Glomerular endothelial cell (primary cell): ENCODE measurements around the gene HIP1R. TPM values are rescaled to one million over a fixed set of nuclear protein-coding genes. Genes with fewer than 3 reads are reported as not detected.
"Not testable (repeated sequence)": the region's sequence is repeated elsewhere in the genome, so short reads cannot be mapped to it uniquely, and the experiment has no call there.

Experiments
- DNase-seq: peaks from one replicate; pipeline ENCODE4 v3.0.0-alpha.2; 2011; ENCODE audit warnings: low read depth, low spot score; ENCODE audit errors: extremely low read depth
- total RNA-seq: library from RNA; depleted of rRNA; stranded (reverse); fragments of >200 nt; gene quantifications from 2 replicates; pipeline ENCODE4 v1.2.3, GENCODE V29; 2015

Gene HIP1R
- total RNA-seq, 1 donor from 2014 or later: 143 TPM

DNA sequence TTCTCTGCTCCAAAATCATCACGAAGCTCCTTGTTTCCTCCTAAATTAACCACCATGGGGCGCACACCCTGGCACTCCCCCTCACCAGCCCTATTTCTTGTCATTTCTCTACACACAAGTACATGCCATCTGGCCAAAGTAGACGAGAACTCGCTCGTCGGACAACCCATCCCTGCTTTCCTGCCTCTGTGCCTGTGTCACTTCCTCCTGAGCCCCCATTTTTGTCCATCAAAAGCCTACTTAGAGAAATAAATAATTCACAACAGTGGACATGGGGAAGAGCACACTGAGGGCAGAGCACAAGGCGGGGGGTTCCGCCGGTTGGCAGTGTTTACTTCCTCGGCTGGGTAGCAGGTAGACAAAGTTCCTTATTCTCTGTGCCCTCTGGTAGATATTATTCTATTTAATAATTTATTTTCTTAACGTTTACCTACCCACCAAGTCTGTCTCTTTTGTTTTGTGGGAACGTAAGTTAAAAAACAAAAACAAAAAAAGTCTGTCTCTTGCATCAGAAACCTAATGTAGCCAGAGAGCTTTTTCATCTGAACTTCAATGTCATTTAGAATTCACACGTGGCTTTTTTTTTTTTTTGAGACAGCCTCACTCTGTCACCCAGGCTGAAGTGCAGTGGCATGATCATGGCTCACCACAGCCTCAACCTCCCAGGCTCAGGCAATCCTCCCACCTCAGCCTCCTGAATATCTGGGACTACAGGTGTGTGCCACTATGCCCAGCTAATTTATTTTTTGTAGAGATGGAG lies 54.7 kb downstream of the HIP1R start:
- no peak for DNase-seq

DNA sequence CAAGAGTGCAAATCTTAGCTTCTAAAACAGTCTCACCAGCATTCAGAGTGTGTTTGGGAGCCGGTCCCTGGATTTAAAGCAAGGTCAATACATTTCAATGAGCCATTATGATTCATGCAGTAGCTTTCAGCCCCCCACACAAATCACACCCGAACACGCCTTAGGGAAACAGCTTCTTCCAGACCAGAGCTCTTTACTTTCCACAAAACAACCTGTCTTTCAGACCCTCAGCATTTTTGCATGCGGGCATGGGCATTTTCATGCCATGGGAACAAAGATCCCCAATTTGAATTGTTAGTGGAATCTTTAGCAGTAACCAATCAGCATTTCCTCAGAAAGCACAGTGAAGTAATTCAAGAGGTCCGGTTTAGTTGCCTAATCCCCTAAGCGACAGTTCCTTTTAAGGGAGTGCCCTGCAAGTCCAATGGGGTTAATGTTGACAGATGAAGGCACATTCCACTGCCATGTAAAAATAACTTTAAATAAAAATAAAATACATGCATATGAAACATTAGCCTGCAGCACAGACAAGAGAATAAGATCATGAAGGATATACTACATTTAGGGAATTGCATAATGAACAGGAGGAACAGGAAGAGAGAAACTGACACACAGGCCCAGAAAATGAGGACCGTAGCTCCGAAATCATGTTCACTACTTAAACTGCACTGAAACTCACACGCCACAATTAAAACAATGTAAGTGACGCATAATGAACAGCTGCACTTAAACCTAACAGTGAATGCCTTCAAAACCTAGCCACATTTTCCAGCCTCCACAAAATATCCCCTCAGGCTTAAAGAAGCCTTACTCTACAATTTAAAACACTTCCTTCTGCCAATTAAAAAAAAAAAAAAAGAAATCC lies 56.6 kb downstream of the HIP1R start:
- DNase-seq: no peak

DNA sequence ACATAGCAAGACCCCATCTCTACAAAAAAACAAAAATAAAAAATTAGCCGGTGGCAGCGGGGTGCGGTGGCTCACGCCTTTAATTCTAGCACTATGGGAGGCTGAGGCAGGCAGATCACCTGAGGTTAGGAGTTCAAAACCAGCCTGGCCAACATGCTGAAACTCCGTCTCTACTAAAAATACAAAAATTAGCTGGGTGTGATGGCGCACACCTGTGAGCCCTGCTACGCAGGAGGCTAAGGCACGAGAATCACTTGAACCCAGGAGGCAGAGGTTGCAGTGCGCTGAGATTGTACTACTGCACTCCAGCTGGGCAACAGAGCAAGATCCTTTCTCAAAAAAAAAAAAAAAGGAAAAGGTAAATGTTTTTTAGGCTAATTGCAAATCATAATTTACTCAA lies 57.5 kb downstream of the HIP1R start:
- DNase-seq: not testable (repeated sequence)

DNA sequence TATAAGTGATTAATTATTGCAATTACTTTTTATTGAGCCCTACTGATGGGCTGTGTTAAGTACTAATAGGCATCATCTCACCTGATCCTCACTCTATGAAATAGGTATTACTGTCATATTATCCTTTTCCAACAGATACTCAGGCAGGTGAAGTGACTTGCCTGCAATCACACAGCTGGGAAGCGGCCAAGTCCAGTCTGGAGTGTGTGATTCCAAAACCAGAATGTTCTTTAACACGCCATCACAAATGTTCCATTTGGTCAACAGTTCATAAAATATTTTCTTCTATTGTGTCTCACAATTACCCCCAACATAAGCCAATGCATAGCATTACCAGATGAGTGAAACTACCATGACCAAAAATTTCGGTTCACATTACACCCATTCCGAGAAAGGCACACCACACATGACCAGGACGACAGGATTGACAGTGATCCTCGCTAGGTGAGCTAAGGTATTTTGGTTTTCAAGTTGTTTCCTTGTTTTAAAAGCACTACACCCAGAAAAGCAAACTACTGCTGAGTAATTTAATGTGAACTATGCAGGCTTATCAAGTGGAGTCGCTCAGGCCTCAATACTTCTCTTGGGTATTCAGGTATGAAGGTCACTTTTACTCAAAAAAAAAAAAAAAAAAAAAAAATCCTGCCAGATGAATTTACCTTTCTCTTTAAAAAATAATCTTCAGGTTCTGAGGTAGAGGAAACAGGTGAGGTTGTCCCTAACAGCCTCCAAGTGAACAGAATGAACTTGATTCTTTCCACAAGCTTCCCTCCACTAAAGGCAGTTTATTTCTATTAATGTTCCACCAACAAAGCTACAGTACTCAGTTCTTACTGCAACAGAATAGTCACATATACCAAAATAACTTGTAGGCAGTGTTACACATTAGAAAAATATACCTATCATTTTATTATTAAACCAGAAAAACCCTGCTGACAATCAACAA lies 58.2 kb downstream of the HIP1R start:
- no peak for DNase-seq

DNA sequence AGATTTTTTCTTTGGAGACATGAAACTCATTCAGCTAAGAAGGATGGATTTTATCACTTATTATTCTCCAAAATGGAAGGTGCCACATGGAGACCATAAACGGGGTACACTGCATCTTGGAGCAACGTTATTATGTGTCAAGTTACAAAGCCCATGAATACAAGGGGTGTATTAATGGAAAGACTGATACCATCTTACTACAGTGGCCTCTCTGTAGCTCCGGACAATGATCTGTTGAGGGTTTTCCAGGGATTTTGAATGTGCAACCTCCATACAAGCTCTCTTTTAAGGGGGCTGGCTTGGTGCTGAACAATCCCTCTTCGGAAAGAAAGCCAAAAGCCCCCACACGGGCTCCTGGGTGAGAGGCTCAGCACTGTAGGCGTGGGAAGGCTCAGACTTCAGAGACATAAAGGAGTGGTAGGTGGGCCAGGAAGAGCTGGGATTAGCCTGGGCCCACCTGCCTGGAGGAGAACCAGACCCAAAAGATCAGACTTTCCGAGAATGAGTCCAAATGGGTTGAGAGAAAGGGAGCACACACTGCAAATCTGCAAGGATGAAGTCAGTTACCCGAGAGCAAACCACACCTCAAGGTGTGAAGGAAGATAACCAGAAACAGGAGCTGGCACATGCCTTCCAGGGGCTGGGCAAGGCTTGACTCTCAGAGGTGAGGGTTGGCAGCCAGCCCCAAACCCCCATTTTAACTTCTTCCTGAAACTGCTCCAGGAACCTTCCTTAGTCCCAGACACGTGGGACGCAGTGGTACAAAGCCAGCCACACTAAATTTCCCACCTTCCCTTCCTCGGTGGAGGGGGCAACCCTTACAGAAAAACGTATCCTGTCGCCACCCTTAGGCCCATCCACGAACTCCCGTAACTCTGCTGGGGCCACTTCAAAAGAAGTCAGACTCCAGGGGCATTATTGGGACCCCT lies 59.2 kb downstream of the HIP1R start:
- no peak for DNase-seq

DNA sequence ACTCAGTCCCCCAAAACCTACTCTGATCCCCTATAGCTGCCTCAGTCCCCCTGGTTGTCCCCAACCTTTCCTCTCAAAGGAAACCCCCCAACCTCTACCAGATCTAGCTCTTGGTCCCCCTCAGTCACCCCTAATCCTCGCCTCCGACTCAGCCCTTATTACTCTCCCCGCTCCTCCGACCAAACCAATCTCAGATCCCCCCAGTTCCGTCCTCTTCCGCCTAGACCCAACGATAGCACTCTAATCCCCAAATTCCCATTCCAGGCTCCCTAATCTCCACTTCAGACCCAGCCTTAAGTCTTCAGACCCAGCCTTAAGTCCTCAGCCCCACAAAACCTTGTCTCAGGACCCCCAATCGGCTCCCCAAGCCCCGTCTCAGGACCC lies 60.1 kb downstream of the HIP1R start:
- no peak for DNase-seq

DNA sequence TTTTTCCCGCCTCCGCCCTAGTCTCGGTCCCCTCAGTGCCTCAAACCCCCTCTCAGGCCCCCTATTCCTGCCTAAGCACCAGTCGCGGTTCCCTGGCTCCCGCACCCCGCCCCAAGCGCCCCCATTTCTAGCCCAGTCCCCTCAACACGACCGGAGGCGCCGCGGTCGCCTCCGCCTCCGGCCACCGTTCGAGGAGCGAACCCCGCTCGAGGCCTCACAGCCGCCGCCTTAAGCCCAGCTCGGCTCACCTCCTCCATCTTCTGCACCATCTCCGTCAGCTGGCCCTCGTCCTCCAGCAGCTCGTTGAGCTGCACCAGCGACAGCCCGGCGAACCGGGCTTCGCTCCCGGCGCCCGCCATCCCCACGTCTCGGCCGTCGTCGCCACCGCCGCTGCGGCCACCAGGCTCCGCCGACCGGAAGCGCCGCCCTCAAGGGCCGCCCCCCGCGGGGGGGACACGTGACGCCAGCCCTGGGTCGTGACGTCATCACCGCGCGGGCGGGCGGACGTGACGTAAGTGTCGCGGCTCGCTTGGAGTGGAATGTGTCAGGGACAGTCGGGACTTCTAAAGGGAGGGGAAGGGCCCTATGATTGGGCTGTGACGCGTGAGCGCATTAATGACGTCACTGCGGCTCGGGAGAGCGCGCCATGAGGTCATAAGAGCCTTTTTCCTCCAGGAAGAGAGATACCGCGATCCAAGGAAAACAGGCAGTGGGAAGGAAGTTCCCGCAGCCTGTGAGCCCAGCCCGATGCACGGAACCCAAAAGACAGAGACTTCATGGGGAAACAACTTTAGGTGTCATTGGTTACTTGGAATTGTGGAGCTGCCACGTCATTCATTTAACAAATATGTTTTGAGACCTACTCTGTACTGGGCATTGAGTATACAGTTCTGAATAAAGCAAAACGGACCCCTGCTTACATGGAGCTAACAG lies 60.7 kb downstream of the HIP1R start, which contains the start of gene VPS37B:
Gene VPS37B (minus strand): TSS at position 421 of the 933 bp plus-strand sequence. CDS start 62 bp downstream, at position 359.
- no peak for DNase-seq

DNA sequence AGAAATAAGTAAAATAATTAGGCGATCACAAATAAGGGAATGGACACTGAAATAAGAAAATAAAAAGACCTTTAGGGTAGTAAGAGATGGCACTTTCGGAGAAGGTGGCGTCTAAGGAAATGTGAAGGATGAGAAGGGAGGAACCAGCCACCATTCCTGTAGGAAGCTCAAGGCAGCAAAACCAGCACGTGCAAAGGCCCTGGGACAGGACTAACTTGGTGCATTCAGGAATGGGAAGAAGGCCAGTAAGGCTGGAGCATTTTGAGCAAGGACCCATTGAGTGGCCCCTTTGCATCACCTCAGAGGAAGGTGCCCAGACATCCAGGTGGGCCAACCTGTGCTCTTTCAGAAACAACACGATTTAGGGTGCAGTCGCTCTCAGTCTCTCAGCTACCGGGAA lies 61.4 kb downstream of the HIP1R start:
- DNase-seq: no peak

DNA sequence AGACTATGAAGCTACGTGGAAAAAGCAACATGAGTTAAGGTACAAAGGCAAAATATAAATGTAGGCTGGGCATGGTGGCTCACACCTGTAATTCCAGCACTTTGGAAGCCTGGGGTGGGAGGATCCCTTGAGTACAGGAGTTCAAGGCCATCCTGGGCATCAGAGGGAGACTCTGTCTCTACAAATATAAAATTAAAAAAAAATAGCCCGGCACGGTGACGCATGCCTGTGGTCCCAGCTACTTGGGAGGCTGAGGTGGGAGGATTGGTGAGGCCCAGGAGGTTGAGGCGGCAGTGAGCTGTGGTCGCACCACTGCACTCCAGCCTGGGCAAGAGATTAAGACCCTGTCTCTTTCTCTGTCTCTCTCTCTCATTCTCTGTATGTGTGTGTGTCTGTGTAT lies 64.6 kb downstream of the HIP1R start:
- no peak for DNase-seq

DNA sequence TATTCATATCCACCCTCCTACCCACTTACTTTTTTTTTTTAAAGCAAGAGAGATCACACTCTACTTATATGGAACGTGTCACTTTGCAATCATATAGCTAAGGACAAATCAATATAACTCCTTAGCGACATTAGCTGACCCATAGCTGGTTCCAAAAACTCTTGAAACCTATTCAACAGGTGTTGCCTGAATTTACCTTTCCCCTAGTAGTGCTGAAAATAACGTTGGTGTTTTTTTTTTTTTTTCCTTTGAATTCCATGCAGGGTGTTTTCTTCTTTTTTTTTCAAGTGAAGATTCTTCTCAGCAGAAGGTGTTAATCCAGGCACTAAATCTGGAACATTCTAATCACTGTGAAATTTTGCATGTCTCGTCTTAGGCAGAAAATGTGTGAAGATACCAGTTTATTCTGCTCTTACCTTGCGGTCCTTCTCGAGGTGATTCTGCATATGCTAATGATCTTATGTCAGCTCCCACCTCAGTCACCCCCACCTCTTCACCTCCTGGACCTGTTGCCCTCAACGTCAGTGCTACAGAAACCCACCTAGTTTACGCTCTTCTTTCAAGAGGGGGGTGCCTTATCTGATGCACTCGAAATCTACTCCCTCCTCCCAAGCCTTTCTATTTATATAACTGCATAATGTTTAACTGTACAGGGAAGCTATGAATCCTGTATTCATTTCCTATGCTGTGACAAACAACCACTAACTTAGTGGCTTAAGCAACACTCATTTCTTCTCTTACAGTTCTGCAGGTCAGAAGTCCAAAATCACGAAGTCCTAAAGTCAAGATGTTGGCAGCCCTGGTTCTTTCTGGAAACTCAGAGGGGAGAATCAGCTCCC lies 67.8 kb downstream of the HIP1R start:
- DNase-seq: no peak

DNA sequence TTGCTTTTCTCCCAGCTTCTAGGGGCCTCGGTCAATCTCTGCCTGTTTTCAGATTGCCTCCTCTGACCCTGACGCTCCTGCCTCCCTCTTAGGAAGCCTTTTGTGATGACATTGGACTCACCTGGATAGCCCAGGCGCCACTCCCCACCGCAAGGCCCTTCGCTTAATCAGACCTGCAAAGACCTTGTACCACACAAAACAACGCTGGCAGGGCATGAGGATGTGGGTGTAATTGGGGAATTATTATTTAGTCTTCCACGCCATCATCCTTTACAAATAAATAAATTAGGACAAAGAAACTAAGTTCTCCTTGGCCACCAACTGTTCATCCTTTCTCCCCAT lies 68.4 kb downstream of the HIP1R start:
- DNase-seq: no peak

DNA sequence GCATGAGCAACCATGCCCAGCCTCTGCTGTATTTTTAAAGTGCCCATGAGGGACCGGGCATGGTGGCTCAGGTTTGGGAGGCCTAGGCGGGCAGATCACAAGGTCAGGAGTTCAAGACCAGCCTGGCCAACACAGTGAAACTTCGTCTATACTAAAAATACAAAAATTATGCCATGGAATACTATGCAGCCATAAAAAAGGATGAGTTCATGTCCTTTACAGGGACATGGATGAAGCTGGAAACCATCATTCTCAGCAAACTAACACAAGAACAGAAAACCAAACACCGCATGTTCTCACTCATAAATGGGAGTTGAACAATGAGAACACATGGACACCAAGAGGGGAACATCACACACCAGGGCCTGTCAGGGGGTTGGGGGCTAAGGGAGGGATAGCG lies 70.0 kb downstream of the HIP1R start:
- DNase-seq: not testable (repeated sequence)

DNA sequence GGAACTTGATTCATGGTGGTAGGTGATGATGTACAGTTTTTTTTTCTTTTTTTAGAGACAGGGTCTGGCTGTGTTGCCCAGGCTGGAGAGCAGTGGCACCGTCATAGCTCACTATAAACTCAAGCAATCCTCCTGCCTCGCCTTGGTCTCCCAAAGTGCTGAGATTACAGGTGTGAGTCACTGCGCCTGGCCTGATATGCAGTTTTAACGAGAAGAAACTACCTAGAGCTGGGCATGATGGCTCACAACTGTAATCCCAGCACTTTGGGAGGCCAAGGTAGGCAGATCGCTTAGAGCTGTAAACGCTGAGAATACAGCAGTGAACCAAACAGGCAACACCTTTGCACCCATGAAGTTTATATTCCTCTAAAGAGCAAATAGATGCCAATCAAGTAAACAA lies 73.7 kb downstream of the HIP1R start:
- no peak for DNase-seq

DNA sequence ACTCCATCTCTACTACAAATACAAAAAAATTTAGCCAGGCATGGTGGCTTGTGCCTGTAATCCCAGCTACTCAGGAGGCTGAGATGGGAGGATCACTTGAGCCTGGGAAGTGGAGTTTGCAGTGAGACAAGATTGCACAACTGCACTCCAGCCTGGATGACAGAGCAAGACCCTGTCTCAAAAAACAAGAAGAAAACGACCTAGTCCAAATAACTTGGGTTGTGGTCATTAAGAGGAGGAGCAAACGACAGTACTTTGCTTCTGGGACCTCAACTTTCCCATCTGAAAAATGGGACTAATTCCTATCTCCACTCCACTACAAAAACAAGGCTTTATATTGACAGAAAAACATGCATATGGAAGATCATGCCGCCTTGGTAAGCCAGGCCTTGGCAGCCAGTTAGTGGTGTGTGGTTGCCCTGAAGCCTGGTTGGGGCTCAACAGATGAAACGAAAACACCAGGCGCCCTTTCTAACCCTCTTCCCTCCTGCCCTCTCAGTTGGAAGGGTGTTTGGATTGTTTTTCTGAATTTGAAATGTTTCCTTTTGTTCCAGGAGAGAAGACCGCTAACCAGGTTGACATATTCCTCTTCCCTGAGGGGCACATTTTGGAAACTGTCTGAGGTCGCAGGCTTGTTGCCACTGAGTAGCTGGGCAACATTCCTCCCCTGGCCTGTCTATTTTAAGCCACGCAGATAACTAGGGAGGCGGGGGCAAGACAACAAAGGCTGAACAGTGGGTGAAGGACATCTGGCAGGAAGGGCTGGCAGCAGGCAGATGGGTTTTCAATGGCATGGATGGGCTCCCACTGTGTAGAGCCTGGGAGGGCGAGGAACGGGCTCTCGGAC lies 74.4 kb downstream of the HIP1R start:
- DNase-seq: no peak
